GM19438 (cell line): ENCODE data around the gene CAV3.
A peak's percentile ranks its signal among the peaks of the same experiment; 100 is the strongest.

ENCODE experiments used
- ATAC-seq: cut with Tn5 transposase; IDR thresholded peaks from one replicate; pipeline ENCODE4 v1.9.1; 2021; ENCODE audit warnings: low read depth; ENCODE audit not compliant: unreplicated experiment

The CAV3 gene

GRCh38 chr3:8759038-8759707, 25.6 kb downstream of the CAV3 start:
- ATAC-seq = no peak

DNA sequence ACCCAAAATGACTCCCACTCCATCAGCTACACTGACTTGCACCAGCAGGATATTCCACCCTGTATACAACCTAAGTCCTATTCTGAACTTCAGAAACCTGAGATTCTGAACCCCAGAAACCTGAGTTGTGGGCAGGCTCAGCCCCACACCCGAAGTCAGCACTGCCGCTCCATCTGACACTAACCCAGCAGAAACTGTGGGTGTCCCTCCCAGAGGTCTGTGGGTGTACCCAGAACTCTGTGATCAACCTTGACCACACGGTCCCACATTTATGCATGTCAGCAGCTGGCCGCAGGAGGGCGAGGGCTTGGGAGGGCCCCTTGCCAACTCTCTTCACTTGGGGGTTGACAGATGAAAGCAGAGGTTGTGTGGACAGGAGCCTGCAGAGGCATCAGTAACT, 26.5 kb downstream of the CAV3 start:
- no peak for ATAC-seq

DNA sequence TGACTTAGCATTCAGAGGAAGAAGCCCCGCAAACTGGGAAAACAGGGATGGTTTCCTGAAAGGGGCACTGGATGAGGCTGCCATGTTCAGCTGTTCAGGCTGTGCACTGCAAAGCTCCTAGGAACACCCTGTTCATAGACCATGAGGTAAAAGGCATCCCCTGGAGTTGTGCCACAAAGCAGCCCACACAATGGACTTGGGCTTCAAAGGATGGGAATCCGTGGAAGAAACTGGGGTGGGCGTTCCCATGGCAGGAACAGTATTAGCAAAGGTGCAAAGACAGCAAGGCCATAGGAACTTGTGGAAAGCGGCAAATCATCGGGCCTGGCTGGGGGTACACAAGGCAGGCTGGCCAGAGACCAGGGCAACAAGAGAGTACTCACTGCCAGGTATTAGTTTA, 26.9 kb downstream of the CAV3 start:
- no peak for ATAC-seq

DNA sequence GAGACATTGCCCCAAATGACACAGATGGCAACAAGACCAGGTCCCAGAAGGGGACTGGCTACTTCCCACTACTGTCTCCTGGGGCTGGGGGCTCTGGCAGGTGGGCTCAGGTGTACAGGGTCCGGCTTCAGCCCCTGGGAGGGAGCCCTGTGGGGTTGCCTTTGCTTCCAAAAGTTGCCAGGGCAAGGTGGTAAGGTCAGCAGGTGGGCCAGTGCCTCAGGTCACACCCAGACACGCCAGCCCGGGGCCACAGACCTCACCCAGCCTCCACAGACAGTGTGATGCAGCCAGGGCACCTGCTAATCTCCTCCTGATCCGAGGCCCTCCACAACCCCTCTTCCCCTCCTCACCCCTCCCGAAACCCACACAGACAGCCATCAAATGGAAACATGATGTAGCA, 28.3 kb downstream of the CAV3 start:
- no peak for ATAC-seq

- no peak for ATAC-seq
Measured at GRCh38 chr3:8762607-8763377, 29.2 kb downstream of the CAV3 start.

DNA sequence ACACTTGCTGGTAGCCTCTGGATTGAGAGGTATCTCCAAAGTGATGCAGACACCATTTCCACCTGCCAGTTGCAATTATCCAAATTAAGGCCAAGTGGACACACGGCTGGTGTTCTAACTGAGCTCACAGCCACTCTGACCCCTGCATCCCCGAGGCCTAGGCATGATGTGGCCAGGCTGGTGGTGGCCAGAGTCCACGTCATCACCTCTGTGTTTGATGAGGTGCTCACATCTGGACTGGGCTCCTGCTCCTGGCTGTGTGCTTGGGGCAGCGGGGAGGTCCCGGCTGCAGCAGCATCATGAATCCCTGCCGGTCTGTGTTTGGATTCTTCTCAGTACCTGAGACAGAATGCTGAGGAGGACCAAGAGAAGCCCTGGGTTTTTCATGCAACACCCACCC, 30.9 kb downstream of the CAV3 start:
- no peak for ATAC-seq

DNA sequence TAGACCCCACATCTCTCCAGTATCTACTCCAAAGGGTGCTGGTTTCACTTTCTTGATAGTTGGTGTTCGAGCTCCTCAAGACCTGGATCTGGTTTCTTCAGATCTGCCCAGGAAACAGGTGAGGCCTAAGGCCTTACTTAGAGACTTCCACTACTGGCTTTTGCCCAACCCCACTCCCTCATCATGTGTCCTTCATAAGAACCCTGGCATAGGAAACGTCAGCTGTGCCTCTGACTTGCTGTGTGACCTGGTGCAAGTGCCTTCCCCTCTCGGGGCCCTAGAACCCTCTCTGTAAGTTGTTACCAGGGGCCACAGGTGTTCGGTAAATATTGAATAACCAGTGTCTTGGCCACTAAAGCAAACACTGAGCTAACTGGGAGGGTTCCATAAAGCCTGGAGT, 31.9 kb downstream of the CAV3 start:
- no peak for ATAC-seq

DNA sequence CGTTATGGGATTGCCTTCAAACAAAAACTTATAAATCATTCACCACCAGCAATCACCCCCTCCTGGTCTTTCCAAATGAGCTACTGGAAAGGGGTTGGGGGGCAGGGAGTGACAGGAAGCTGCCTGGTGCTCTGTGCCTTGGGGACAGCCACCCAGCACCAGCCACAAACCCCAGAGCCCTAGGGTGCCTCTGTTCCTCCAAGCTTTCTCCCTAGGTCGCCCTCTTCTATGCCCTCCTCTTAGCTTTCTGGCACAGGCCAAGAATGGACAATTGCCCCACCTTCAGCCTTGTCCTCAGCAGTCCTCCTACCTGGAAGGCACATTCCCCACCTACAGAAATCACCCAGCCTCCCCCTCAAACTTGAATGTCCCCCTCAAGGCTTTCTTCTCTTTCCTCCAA, 32.5 kb downstream of the CAV3 start:
- ATAC-seq = no peak

DNA sequence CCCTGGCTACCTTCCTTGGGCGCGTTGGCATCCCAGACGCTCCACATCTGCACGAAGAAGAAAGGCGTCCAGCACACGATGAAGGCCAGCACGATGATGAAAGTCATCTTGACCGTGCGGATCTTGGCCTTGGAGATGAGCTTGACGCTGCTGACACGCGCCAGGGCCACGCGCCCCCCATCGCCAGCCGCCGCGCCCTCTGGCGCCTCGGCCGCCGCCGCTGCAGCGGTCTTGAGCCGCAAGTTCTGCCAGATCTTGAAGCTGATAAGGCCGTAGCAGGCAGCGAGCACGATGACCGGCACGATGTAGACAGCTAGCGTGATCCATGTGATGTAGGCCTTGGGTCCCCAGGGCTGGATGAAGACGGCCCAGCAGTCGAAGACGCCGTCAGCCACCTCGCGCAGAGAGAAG, 33.7 kb downstream of the CAV3 start:
- ATAC-seq = peak; percentile 2

DNA sequence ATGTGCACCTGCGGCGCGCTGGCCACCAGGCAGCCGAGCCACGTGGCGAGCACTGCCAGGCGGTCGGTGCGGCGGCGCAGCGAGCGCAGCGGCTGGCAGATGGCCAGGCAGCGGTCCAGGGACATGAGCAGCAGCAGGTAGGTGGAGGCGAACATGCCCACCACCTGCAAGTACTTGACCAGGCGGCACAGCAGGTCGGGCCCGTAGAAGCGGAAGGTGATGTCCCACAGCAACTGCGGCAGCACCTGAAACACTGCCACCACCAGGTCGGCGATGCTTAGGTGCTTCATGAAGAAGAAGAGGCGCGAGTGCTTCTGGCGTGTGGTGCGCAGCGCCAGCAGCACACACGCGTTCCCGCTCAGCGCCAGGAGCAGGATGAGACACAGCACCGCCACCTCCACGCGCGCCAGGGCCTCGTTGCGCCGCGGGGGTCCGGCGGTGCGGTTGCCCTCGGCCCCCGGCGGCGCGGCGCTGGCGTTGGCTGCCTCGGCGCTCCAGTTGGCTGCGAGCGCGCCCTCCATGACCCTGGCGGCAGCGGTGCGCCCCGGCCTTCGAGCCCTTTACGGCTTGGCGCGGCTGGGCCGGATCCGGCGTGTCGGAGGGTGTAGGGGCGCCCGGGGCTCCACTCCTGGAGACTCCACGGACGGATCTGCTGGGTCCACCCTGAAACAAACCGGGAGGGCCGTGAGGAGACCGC, 34.2 kb downstream of the CAV3 start:
- ATAC-seq = peak; percentile 52

DNA sequence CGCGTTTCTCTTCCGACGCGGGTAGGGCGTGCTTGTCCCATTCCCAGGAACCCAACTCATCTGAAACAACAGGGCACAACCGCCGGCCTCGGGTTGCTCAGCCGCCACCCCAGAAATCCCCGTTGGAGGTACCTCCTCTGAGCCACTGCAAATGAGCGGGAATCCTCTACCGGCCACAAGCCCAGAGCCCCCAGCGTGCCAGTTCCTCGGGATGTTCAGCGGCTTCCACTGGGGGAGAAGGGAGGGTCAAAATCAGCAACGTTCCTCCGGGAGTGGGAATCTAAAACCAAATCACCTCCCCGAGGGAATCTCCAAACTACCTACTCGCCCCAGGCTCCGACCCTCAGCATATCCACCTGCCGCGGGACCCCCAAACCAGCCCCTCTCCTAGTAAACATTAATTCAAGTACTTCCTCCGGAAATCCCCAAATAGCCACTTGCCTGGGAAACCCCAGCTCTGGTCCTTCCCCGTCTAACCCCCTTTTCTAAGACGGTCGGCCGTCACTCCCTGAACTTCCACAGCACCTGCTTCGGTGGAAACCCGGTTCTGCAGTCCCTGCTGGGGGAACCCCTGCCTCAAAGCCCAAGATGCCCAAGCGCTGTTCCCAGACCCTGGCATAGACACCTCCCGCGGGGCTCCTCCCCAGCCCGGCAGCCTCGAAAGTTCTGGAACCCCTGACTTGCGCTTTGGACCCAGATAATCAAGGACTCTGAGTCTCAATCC, 34.9 kb downstream of the CAV3 start:
- peak; percentile 28 for ATAC-seq

DNA sequence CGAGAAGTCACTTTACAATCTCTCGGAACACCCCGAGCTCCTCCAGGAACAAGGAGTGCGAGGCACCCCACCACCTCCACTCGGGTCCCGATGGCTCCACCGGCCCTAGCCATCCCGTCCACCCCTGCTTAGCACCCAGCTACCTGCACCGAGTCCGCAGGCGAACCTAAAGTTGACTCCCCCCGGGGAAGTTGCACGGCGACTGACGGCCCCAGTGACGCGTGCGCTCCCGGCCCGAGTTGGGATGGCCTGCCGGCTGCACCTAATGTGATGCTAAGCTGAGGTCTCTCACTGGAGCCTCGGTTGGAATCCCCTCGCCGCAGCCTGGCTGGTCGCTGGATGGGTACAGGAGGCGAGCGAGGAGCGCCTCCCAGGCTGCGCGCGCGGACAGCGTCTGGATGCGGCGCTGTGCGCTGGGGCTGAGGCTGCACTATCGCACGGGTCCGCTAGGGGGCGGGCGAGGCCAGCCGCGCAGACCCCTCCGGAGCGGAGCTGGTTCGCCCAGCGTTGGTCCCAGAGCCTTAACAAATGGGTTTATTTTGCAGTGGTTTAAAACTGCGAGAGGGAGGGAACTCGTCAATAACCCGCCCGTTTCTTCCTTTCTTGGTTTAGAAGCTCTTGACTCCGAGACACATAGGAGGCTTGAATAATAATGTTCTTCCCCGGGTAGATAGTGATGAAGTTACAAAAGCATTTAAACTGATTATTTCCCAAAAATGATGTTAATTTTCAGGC, 35.7 kb downstream of the CAV3 start, which contains the start of gene OXTR:
Gene OXTR (minus strand): TSS at position 526 of the 735 bp plus-strand sequence. CDS start 1,426 bp downstream, outside the sequence.
- ATAC-seq = peak; percentile 55

DNA sequence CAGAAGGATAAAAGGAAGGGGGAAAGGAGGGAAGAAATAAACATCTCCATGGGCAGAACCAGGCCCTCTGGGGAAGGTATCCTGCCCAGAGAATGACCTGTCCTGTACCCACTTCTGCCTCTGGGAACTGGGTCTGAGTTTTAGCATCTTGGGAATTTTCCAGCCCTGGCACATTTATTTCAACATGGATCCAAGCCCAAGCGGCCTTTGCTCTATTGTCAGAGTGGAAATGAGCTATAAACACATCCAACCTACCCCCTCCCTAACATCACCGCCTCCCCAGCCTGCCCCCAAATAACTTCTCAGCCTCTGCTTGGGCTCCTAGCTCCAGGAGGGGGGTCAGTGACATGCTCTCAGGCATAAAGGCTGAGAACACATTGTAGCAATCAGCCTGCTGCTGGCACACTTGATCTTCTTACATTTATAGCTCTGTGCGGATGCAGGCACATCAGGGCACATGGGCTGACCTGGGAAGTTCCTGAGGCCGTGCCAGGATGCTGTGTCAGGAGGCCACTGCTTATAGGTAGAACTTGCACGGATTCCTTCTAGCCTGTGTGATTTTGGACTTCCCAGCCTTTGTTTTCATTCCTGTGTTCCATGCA, 40.4 kb downstream of the CAV3 start:
- no peak for ATAC-seq

GRCh38 chr3:8775181-8775580, 41.6 kb downstream of the CAV3 start:
- no peak for ATAC-seq

DNA sequence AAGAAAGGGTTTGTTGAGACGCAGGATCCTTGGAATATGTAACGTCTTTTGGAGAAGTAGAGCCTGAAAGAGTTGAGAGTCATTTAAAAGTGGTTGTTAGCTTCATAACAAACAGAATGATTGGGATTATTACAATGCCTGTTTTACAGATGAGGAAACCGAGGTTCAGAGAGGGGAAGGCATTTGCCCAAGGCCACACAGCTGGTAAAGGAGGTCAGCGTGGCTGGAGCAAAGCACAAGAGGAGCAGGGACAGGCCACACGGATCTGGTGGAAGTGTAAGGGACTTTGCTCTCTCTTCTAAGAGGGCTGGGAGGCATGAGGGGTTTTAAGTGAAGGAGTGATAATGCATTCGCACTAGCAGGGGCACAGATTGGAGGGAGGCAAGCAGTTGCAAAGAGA, 42.0 kb downstream of the CAV3 start:
- no peak for ATAC-seq

DNA sequence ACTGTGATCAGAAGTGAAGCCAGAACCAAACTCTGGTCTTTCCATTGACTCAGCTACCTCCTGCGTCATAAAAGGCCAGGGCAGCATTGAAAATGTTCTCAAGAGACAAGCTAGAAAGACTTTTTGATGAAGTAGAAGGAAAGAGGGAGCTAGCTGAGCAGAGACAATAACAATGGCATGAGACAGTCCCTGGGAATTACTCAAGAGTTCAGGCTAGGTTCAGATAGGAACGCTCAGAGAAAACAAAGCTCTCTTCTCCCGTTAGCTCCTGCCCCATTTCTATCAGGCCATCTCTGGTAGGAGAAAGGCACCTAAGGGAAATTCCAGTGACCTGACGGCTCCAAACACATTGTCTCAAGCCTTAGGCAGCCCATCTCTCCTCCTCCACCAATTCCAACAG, 42.8 kb downstream of the CAV3 start:
- no peak for ATAC-seq

GRCh38 chr3:8777201-8777977, 43.8 kb downstream of the CAV3 start:
- no peak for ATAC-seq

DNA sequence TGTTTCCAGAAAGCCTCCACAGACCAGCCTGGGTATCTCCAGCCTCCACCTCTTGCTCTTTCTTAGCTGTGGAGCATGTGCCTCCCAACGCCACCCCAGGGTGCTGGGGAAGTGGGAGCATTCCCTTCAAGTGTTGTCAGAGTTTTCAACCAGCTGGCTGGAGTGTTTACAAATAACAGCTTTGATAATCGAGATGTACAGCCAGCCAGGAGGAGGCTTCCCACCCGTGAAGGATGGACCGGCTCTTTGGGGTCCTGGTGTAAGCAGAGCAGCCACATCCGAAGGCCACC, 44.3 kb downstream of the CAV3 start:
- no peak for ATAC-seq

GRCh38 chr3:8778475-8778874, 44.9 kb downstream of the CAV3 start:
- no peak for ATAC-seq
